Gastrocnemius medialis (tissue), 4 donors: ENCODE data around the gene STK4.

ENCODE experiments used
- CTCF ChIP-seq, 5 experiments: fragments of 450-650 bp in 3 of 5; fragments of 200-600 bp in 2 of 5; sonication (generic) in 2 of 5; IDR thresholded peaks in 4 of 5; conservative IDR thresholded peaks in 1 of 5; 1 replicate in 4 of 5; 2 replicates in 1 of 5; pipeline ENCODE4 v1.5.1; 2016 to 2019; ENCODE audit warnings: antibody characterized with exemption in 5 of 5, mild to moderate bottlenecking in 3 of 5, moderate library complexity in 3 of 5
- POLR2A ChIP-seq, 2 donors: fragments of 450-650 bp; IDR thresholded peaks; one replicate each; pipeline ENCODE4 v1.6.1; 2017; ENCODE audit warnings: antibody characterized with exemption in 2 of 2, mild to moderate bottlenecking in 2 of 2, moderate library complexity in 2 of 2

DNA sequence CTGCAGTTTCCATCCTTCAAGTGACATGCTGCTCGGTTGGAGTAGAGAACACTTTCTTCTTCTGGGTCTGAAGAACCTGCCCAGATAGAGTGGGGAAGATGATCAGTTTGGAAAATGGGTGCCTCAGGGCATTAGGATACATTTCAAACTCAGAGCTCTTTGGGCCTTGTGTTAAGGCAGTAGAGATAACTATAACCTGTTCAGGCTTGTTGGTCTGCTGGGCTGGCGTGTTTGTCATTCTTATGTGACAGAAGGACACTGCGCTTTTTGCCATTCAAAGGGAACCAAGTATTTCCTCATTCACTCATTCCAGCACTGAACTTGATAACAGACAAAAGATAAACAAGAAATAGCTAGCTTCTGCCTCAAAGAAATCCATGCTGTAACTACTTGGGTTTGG is 9.9 kb upstream of the STK4 start:
- no peak for TF ChIP-seq CTCF (IDR thresholded peaks at IDR 0.05 in 4 of 5, conservative IDR thresholded peaks at IDR 0.05 in 1 of 5)
- no peak for TF ChIP-seq POLR2A (IDR thresholded peaks at IDR 0.05)
